Measurements from ENCODE around the gene HPX.

- TF ChIP-seq EZH2 (IDR thresholded peaks at IDR 0.05; ENCODE audit: insufficient read depth, low read length) (no peak), CTCF (IDR thresholded peaks at IDR 0.05; ENCODE audit: insufficient read depth, low read depth, low read length) (no peak)
Measured at GRCh38 chr11:6414874-6415328, 25.9 kb downstream of the HPX start.

Data from astrocyte (in vitro differentiated cells and primary cell).